Measurements from ENCODE around the gene SCIN.
"Not testable (repeated sequence)": the region's sequence is repeated elsewhere in the genome, so short reads cannot be mapped to it uniquely, and the experiment has no call there.

The SCIN gene

DNA sequence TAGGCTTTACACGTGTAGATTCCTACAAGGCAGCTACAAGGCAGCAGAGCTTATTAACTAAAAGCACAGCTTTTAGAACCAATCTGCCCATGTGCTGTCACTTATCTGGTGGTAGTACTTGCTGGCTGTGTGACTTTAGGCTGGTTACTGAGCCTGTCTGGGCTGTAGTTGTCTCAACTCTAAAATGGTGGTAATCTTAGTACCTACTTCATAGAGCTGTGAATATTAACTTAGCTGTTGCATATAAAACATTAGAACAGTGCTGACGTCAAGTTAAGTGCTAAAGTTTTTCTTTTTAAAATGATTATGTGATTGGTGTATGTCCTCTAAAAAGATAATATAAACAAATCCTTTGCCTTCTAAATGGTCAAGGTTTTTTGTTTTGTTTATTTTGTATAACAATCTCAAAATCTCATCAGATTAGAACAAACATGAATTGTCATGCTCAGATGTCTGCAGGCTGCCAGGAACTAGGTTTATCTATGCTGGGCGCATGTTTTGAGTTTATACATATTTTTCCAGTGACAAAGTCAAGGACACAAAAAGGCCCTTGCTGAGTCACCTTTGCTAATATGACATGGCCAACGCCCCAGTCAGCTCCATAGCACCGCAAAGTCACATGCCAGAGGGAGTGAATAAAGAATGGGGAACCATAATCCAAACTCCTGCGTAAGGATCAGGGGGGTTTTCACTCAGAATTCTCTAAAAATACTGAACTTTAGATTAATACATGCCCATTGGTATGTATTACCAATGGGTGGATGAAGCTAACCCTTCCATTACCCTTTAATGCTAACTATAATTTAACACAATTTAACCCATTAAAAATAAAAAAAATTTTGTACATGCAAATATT, 77.1 kb downstream of the SCIN start:
- no peak for DNase-seq (ENCODE audit: low read depth, low spot score)

DNA sequence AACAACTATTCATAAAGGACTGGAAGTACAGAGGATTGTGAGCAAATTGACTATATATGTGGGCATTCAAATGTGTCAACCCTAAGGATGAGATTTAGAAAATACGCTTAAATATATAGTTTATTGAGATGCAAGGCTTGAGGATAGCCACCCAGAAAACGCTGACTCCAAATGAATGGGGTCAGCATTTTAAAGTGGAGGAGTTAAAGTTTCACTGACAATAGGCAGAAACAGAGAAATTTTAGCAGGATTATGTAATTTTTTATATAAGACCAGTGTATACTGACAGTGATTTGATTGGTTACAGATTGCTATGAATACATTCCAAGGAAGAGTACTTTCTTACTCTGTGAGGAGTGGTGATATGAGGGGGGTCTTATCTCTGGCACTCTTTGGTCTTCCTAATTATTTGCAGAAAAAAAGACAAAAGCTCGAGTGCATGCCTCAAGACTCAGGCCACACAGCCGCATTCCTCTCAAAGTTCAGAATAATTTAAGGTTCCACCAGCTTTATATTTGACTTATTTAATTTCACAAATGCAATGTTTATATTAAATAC, 78.3 kb downstream of the SCIN start:
- DNase-seq (ENCODE audit: low read depth, low spot score), result no peak

DNA sequence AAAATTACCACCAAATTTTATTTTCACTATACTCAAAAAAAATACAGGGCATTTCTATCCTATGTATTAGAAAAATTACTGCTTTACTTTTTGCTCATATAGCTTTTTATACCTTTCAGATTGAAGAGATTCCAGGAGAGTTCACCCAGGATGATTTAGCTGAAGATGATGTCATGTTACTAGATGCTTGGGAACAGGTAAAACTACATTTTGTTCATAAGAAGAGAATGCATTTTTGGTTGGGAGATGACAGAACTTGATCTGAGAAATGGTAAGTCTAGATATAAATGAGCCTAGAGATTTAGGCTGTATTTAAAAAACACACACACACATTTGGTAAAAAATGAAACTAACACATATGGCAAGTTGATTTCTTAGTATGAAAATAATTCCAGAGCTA, 78.8 kb downstream of the SCIN start:
- no peak for DNase-seq (ENCODE audit: low read depth, low spot score)

DNA sequence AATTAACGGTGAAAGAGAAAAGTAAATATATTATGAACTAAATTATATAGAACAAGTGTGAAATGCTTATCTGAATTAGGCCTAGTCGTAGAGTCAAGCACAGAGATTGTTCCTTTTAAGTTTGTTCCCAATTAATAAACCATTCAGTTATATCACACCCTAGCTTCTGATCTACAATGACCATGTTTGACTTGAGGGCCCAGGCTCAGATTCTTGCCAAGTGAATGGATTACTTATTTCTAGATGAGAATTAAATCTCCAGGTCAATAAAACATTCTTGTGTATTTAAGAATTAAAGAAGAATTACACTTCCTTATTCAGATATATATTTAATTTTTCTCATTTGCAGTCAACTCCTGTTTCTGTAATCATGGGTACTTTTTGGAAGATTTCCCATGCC, 79.6 kb downstream of the SCIN start:
- DNase-seq (ENCODE audit: low read depth, low spot score), result no peak

DNA sequence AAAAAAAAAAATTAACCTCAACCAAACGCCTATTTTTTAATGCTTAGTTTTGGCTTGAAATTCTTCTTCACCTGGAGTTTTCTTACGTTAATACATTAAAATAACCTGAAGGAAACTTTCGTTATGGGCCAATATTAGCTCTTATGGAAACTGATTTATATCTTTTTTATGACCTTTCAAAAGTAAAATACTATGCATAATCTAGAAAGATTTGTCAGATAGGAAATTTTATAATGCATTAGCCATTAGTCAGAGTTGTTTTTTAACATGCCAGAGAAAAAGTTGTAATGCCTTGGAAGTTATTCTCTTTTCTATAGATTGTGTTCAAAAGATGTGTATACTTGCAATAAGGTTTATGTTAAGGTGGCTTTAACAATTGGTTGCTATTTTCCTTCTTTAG, 82.6 kb downstream of the SCIN start:
- no peak for DNase-seq (ENCODE audit: low read depth, low spot score)

DNA sequence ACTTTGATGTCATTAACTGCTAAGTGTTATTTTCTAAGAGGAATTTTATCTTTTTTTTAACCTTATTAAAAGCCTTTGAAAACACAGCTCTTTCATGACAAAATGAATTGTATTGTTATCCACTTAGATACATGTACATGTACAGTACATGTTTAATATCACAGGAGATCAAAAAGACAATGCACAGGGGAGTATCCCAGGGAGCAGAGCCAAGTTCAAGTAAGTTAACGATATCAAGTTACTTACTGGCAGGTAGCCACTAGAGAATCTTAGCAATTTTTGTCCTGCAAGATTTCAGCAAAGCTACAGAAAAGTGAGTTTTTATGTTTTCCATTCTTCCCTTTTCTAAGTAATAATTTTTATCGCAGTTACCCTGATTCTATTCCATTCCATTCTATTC, 83.0 kb downstream of the SCIN start:
- DNase-seq (ENCODE audit: low read depth, low spot score), result no peak

DNA sequence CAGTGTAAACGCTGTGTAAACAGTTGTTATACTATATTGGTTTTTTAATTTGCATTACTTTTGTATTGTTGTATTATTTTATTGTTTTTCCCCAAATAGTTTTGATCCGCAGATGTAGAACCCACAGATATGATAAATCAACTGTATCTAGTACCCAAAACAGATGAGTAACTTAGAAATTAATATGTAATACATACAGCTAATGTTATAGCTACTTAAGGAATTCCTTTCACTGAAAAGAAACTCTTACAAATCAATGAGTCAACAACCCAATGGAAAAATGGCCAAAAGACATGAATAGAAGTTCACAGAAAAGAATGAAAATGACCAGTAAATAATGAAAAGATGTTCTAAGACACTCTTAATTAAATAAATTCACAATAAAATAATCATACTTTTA, 84.6 kb downstream of the SCIN start:
- no peak for DNase-seq (ENCODE audit: low read depth, low spot score)

DNA sequence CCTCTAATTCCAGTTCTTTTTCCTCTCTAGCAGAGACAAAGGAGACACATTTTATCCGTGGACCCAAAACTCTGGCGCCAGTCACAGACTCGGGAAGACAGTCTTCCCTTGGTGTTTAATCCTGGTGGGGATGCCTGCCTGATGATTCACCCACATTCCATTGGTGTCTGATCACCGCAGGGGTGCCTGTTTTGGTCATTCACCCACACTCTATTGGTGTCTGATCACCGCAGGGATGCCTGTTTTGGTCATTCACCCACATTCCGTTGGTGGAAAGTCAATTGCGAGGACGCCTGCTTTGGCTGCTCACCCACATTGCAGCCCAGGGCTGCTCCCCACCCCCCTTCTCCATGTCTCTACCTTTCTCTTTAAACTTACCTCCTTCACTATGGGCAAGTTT, 89.9 kb downstream of the SCIN start:
- DNase-seq (ENCODE audit: low read depth, low spot score), result peak; percentile 48

DNA sequence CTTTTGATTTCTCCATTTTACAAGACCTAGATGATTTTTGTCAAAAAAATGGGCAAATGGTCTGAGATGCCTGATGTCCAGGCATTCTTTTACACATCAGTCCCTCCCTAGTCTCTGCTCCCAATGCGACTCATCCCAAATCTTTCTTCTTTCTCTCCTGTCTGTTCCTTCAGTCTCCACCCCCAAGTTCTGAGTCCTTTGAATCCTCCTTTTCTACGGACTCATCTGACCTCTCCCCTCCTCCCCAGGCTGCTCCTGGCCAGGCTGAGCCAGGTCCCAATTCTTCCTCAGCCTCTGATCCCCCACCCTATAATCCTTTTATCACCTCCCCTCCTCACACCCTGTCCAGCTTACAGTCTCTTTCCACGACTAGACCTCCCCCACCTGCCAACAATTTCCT, 90.5 kb downstream of the SCIN start:
- not testable (repeated sequence) for DNase-seq (ENCODE audit: low read depth, low spot score)

DNA sequence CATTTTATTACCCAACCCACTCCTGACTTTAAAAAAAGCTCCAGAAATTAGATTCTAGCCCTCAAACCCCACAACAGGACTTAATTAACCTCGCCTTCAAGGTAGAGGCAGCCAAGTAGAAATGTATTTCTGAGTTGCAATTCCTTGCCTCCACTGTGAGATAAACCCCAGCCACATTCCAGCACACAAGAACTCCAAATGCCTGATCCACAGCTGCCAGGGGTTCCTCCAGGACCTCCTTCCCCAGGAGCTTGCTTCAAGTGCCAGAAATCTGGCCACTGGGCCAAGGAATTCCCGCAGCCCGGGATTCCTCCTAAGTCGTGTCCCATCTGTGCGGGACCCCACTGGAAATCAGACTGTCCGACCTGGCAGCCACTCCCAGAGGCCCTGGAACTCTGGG, 91.1 kb downstream of the SCIN start:
- DNase-seq (ENCODE audit: low read depth, low spot score), result no peak

DNA sequence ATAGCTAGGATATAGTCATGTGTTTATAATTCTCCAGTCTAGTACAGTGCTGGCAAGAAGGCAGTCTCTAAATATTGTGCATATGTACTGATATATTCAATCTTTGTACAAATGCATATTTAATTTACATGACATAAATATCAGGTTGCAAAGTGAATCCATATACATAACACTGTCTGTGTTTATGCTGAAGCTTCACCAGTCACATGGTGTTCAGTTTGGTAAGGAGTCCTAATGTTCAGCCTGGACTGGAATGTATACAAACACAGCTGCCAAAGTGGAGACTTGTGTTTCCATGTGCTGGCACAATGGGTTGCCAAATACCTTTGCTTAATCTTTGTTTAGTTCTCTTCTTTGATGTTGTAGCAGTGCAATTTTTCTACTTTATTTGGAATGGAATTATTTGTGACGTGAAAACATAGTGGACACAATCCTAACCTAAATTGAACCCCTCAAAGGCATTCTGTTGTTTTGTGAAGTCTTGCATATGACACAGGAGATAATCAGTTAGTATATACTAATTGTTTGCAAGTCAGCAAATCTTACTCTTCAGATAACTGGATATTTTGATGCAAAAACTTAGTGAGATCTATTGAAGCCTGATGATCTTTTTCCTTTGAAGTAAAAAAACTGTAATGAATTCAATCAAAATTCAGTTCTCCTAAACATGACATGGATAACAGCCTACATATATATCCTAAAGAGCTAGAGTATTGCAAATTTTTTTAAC, 99.6 kb downstream of the SCIN start:
- DNase-seq (ENCODE audit: low read depth, low spot score), result no peak

DNA sequence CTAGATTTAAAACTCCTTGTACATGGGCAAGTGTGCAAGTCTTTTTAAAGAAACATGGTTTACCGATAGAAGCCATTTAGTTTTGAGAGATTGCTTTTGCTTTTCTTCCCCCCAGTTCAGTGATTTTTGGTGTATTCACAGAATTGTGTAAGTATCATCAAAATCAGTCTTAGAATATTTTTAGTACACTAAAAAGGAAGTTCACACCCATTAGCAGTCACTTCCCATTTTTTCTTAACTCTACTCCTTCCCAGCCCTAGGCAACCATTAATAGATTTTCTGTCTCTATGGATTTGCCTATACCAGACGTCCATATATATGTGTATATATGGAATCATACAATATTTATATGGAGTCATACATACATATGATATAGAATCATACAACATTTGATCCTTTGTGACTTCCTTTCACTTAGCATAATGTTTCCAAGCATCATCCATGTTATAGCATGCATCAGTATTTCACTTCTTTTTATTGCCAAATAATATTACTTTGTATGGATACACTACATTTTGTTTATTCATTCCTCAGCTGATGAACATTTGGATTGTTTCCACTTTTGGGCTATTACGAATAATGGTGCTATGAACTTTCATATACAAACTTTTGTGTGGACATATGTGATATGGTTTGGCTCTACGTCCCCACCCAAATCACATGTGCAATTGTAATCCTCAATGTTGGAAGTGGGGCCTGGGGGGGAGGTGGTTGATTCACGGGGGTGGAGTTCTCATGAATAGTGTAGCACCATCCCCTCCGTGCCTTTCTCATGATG, 100.4 kb downstream of the SCIN start:
- no peak for DNase-seq (ENCODE audit: low read depth, low spot score)

DNA sequence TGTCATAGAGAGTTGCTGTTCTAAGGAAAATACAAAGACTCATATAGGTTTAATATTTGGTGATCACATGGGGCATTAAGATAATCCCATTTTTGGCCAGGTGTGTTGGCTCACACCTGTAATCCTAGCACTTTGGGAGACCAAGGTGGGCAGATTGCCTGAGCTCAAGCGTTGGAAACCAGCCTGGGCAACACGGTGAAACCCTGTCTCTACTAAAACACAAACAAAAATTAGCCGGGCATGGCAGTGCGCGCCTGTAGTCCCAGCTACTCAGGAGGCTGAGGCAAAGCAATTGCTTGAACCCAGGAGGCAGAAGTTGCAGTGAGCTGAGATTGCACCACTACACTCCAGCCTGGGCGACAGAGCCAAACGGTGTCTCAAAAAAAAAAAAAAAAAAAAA, 102.9 kb downstream of the SCIN start:
- not testable (repeated sequence) for DNase-seq (ENCODE audit: low read depth, low spot score)

DNA sequence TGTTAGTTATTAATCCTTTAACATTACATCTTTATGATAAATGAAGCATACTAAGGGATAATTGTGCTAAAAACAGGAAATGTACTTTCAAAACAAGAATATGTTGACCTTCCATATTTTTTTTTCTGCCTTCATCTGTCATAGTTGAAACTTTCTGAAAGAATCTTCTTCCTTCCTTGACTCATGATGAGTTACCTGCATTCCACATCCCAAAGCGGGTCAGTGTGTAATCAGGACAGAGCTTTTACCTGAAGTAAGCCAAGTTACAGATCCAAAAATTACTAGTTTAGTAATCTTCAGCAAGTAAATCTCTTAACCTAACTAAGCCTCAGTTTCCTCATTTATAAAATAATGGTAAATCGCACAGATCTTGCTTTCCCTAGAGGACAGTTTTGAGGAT, 103.5 kb downstream of the SCIN start:
- DNase-seq (ENCODE audit: low read depth, low spot score), result no peak

DNA sequence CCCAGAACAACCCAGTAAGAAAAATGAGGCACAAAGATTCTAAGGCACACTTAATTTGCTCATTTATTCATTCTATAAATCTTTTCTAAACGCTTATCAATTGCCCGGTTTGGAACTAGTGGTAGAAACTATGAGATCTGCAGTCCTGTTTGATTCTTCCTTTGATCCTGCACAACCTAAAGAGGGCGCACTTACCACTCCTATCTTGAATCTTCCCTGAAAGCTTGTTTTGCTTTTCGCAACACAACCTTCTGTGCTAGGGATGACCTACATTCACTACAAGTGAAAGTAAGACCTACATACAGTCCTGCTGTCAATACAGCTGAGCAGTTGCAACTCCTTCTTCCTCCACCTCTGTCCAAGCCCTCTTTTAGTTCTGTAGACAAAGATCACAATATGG, 104.3 kb downstream of the SCIN start:
- no peak for DNase-seq (ENCODE audit: low read depth, low spot score)

DNA sequence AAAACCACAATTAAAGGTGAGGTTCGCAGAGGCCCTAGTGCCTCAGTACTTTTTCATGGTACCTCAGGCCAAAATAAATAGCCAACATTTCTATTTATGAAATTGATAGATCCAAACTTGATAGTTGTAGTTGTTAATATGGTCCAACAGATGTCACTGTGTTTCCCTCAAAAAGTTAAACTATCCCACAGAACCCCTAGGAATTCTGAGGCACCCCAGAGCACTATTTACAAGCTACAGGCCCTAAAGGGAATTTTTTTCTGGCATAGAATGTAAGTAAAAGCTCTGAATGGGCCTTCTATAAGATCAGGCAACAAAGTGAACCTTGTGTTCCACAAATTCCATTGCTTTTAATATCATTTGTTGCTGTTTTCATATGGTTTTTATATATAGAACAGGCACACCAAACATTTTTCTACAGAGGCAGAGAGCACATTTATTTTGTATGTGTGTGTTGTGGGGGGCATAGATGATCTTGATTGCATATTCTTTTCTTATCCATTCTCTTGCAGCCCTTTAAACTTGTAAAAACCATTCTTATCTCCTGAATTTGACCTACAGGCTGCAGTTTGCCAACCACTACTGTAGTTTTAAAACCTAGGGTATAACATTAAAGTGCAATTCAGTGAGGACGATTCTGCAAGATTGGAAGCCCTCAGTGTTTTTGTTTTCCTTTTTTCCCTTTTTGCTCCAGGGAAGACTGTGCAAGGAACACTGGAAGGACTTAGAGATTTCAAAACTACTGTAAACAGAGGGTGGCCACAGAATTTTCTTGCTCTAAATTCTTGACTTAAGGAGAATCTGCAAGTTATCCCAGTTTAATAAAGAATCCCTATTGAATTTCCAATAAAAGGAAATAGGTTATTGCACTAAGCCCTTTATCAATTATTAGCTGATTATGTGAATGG, 113.4 kb downstream of the SCIN start:
- no peak for DNase-seq (ENCODE audit: low read depth, low spot score)

DNA sequence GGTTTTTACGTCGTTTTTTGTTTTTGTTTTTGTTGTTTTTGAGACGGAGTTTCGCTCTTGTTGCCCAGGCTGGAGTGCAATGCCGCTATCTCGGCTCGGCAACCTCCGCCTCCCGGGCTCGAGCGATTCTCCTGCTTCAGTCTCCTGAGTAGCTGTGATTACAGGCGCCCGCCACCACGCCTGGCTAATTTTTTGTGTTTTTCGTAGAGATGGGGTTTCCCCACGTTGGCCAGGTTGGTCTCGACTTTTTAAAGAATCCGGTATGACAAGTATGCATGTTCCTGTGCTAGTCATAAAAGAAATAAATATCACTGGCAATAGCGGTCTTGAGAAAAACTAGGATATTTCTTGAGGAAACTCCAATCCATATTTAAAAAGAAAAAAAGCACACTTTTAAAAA, 114.2 kb downstream of the SCIN start:
- DNase-seq (ENCODE audit: low read depth, low spot score), result no peak

DNA sequence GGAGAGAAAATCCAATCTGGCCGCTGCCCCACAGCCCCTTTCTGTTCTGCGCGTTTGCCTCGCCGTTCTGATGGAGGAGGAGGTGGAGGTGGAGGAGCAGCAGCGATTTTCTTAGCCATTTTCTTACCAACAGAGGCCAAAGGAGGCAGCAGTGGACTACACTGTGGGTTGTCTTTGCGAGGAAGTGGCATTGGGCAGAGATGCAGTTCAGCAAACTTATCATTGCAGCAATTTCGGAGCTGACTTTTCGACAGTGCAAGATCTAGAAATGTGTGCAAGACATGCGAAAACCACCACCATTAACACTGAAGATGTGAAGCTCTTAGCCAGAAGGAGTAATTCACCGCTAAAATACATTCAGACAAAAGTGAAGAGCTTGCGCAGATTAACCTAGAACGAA, 115.0 kb downstream of the SCIN start:
- DNase-seq (ENCODE audit: low read depth, low spot score), result no peak

DNA sequence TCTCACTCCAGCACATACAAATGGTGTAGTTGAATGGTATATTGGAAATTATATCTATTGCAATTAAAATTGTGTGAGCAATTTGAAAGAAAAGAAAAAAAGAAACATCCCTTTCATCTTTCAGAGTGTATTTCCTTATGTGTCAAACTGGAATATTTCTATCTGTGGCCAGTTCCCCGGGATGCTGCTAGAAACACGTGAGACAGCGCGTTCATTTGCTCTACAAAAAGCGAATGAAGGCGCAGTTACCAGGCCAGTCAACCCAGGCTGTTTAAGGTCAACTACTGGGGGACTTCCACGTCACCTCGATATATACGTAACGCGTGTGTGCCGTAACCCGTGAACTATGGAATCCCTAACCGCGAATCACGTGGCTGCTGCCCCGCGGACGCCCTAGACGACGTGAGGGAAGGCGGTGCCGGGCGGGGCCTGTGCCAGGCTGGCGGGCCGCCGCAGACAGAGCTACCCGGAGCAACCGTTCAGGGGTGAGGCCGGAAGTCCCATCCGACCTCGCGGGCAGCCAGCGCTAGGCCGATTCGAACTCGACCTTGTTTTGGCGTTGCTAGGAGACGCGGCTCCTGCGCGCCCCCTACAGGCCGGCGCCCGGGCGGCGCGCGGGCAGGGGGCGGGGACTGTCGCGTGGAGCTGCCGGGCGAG, 115.8 kb downstream of the SCIN start:
- DNase-seq (ENCODE audit: low read depth, low spot score), result peak; percentile 77

DNA sequence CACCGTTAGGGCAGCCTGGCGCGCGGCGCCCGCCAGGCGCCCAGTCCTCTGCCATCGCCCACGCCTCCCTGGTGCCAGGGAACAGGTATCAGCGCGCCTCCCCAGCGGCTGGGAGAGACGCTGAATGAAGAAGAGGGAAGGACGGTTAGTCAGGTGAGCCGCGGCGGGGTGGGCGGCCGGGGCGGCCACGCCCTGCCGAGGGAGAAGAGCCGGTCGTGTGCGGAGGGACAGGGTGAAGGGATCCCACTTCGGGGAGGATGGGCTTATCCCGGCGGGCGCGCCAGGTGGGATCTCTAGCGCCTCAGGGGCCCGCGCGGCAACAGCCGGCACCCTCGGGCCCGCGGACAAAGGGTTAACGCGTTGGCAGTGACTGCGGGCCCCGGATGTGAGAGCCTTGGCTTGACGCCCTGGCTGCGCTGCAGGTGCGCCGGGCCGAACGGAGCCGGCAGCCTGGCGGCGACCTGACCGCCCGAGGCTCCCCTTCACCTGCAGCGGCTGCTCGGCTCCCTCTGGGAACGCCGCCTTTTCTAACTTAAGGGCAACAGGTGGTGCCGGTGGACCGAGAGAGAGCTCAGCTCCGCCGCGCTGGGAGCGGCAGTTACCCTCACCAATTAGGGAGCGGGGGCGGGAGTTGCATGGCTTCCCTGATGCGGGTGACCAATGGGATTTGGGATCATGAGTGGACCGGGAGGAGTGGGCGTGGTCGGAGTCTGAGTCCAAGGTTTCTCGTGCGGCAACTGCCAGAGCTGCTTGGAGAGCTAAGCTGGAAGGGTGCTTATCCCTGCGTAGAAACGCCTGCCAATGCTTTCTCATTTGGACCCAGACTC, 116.6 kb downstream of the SCIN start, which contains the start of gene ARL4A:
Gene ARL4A, plus strand, starts transcription at position 743 of the 827 bp plus-strand sequence. CDS start 622 bp downstream, outside the sequence.
- peak; percentile 93 for DNase-seq (ENCODE audit: low read depth, low spot score)
